ENCODE data around the gene KIF6.

KIF6 gene

DNA sequence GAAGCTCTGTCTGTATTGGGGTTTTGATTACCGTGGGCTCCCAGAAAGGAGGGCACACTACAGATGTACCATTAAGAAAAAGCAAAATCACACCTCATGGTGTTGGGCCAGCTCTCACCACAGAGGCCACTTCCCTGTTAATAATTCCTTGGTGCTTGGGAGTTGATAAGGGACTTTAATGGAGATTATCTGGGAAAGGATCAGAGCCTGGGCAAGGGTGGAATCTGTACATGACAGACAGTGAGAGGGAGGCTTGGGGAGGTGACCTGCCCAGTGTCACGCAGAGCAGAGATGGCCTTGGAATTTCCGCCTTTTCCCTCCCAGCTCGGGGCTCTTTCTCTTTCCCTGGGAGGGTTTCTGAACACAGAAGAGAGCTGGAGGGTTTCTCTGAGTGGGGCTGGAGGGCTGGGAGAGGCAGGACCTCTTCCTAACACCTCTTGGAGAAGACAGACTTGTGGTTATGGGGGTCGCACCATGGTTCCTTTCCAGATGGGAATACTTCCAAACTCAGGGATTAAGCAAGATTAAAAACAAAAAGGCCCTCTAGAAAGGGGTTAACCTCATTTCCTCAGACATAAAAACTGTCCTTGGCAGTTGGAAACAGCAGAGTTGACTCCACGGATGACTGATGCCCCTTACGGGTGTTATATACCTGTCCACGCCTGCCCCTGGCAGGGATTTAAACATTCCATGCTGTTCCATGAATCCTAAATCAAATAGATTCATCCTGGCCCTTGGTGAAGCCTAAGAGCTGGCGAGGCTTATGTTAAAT is 385.9 kb downstream of the KIF6 start:
- DNase-seq = no peak

DNA sequence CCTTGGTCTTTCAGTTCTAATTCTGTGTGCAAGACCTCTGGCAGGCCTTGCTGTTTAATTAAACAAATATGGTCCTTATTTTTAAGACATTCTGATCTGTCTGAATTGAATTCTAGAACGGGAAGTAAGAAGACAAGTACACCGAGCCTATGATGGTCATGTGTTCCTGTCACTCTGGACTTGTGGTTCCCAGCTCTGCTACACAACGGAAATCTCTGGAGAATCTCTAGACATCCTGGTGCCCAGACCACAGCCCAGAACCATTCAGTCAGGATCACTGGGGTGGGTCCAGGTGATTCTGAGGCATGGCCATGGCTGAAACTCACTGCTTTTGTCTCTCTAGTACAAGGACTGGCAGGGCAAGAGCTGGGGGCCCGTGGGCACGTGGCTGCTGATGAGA is 386.8 kb downstream of the KIF6 start:
- no peak for DNase-seq

DNA sequence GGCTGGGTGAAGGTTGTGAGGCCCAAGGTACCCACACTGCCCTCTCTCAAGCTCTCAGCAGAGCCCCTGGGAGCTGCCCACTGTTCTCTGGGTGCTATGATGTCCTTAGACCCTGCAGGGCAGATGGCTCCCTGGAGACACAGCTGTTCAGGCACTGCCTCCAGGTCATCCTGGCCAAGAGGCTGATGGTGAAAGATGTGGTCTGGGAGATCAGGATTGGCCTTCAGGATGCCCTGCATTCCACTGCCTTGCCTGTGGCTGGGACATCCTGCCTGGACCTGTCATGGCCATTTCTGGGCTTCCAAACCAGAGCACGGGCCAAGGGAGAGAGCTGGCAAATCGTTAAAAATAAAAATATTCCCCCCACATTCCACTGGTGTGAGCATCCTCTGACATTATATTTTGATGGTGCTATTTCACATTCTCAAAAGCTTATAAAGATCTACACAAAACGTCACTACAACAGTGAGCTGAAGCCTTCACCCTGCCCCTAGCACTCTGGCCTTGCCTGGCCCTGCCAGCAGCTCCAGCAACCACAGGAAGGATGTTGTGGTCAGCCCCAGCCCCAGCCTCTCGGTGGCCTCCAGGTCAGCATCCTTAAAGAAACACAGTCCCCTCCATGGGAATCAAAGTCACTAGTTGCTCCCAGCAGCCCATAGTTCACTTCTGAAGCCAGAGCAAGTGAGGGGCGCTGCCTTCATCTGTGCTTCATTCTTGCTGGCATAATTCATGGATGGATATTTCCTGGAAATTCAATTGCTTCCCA is 389.2 kb downstream of the KIF6 start:
- DNase-seq = no peak

DNA sequence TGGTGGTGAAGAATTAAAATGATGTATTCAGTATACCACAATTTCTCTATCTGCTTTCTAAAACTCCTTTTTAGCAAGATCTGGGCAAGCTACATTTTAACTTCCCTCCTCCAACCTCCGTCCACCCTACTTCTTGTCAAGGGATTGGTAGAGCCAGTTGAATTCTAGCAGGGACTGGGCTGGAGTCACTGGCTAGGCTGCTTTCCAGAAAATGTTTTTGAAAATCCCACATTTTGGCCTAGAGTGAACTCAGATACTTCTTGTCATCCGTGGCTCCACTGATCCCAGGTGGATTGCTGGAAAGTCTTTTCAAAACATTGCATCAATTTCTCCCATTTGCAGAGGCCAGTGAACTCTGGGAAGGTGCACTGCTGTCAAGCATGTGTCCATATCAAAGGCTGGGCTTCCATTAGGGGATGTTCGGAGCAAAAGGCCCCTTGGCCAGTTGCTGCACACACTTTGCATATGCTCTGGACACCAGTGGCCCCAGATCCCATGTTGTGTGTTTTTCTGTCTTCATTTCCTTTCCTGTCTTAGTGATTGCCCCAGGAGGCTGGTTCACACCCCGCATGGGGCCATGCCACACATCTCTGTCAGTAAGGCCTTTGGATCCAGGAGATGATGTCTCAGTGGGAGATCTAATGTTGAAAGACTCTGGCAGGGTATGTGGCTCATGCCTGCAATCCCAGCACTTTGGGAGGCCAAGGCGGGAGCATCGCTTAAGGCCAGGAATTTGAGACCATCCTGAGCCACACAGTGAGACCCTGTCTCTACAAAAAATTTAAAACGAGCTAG is 391.4 kb downstream of the KIF6 start:
- DNase-seq = no peak

DNA sequence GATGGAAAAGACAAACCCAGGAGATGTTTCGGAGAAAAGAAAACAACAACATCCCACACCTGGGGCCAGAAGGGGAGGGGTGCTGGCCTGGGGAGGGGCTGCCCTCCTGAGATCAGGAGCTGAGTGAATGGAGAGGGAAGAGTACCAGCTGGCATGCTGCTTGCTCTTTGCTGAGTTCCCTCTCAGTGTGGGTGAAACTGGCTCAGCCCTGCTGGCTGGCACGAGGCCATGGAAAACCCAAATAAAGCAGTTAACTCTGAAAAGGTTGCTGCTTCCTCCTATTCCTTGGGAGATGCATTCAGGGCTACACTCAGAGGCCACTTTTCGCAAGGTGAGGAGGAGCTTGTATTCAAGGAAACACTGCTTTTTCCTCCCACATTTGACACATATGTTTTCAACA is 394.7 kb downstream of the KIF6 start:
- DNase-seq = no peak

DNA sequence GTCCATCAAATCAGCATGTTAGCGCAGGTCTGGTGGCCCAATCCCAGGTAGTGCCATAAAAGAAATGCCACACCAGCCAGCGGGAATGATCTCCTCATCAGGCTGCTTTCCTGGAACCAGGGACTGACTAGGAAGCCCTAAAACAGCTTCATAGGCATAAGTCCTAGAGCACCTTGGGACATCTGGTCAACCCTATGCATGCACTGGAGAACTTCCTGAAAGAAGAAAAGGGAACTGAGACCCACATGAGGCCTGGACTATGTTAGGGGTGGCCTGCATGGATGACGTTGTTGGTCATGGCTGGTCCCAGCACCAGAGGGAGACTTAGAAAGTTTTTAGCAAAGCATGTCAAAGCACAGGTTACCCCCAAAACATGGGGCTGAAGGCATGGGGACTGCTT is 395.2 kb downstream of the KIF6 start:
- DNase-seq = no peak

DNA sequence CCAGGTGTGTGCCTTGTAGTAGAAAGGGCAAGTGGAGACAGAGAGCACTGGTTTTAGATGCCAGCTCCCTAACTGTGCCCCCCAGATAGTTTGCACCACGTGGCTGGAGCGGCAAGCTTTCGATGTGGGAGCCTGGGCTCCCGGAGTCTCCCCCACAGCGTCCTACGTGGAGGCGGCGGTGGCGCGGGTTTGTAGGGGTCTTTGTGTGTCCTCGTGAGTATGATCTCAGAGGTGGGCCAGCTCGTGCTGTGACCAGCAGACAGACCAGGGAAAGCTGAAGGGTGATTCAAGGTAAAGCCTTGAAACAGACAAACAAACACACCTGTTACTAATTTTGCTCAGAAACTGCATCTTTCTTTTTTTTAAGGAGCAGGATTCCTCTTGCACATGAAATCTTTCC is 397.1 kb downstream of the KIF6 start:
- DNase-seq = no peak

DNA sequence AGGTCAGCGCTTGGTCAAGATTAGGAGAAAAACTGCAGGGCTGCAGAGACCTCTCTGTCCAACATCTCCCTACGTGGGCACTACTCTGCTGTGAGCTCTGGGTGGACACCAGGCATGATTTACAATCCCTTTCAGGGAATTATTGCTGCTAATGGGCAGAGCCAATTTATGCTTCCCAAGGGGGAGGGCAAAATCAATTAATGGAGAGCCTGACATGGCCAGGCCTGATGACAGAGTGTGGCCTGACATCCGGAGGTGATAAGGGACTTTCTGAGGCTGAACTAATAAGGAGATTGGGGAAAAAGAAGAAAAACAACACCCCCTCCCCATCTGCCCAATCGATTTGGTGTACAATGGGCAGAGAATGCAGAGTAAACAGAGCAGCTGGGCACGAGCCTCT is 397.7 kb downstream of the KIF6 start:
- no peak for DNase-seq

DNA sequence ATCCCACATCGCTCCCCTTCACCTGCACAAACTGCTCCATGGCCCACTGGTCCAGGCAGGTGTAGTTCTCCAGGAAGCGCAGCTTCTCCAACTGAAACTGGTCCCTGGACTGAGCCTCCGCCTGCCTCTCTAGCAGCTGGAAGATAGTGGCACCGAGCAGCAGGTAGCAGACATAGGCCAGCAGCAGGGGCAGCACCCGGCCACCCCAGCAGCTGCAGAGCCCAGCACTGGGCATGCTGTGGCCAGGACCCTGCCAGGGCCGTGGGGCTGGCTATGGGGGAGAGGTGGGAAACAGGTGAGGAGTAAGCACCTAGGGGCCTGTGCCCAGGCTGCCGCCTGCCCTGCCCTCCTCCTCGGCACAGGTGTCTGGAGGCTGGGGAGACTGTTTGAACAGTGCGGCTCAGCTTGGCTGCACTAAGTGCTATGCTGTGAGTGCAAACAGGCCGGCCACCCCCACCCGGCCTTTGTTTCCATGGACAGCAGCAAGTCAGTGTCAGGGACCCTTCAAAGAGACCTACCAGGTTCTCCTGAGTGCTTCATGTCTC is 402.8 kb downstream of the KIF6 start, which contains the start of gene KCNK16:
Gene KCNK16, minus strand, starts transcription at position 397 of the 545 bp plus-strand sequence. Its CDS starts 162 bp downstream, at position 235.
- no peak for DNase-seq

DNA sequence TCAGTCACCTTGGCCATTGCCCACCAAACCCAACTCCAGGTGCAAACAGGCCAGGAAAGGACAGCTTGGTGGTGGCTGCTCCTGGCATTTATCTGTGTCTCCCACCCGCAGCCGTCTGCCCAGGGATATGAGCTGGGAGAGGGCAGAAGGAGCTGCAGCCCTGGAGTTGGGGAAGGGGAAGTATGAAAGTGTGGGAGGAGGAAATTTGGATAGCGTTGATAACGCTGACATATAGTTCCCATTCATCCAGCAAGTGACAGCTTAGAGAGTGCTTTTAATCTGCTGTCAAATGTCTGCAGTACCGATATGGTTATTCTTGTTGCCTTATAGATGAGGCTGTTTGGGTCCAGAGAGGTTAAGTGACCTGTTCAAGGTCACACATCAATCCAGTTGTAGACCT is 403.4 kb downstream of the KIF6 start:
- DNase-seq = no peak

DNA sequence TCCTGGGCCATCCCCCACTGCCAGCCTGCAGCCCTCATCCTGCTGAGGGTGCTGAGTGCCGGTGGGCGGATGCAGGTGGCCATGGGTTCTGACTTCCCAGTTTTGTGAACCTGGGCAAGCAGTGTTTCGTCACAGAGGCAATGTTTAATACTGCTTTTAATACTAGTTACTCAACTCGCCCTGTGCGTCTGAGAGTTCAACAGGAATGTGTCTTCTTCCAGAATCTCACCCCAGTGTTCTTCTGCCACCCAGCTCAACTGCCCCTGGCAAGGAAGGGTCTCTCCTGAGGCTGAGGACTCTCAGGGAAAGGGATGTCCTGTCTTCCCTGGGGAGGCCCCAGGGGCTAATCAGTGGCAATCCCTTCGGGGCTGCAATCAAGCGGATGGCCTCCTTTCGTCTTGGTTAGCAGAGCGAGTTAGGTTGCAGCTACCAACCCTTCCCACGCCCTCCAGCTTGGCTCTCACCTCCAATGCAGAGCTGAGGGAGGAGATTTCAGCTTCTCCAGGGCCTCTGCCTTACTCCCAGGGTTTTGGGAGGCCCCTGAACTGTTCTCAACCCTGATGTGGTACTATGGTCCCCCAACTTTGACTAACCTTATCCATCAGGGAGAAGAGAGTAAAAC is 404.7 kb downstream of the KIF6 start:
- no peak for DNase-seq

DNA sequence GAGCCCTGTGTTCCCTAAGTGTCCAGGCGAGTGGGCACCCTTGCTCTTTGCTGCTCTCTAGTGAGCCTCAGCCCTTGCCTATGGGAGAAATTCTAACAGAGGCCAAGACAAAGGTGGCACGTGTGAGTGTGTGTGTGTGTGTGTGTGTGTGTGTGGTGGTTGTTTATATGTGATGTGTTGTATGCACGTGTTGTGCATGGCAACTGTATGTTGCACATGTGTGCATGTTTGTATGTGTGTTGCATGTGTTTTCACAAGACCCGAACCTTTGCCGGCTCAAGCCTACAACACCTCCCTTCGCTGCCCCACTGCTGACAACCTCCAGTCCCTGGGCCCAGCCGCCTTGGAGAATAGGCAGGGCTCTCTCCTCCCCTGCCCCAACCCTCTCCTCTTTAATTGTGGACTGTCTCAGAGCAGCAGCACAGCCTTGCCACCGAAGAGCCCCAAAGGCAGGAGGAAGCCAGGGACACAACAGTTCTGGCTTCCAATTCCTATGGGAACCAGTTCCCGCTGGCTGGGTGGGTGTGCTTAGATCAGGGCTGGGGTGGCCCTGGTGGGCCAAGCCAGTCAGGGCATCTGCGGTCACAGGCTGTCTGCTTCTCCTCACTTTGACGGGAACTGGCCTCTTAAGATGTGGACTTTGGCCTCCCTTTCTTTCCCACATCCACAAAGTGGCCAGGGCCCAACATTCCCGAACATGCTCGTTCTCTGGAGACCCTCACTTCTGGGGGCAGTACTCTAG is 405.4 kb downstream of the KIF6 start:
- no peak for DNase-seq

DNA sequence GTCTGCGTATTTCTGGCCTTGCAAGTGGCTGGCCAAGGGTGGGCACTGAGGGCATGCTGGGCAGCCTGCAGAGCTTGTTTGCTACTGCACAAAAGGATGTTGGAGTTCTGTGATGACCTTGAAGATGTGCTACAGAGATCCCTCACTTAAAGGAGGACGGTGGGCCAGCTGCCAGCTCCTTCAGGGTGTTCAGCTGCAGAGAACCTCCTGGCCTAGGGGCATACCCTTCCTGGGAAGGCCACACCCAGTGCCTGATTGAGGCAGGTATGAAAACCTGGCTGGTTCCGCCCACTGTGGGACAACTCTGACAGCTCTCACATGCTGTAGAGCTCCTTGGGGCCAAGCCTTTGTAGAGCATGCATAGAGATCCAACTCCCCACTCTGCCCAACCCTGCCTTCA is 408.0 kb downstream of the KIF6 start:
- no peak for DNase-seq

DNA sequence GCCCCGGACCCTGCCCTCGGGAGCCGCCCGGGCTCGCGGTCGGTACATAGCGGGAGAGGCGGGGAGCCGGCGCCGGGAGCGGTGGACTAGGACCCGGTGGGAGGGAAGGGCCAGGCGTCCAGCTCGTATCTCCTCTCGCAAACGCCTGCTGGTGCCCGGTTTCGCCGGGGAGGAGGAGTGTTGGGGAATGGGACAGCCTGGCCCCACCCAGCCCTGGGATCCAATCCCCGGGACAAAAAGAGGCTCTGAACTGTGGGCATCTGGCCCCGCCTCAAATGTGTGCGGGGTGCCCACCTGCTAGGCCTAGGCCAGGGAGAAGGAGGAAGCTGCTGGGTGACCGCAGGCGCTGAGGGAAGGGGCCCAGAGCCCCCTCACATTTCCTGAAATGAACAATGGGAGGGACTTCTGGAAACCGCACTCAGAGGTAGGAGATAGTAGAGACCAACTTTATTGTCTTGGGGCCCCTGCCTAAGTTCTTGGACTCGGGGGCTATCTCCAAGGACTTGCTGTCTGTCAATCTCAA is 410.9 kb downstream of the KIF6 start, which contains the start of gene KCNK17:
Gene KCNK17, minus strand, starts transcription at position 147 of the 523 bp plus-strand sequence. Its CDS starts 99 bp downstream, at position 48.
- DNase-seq = no peak

DNA sequence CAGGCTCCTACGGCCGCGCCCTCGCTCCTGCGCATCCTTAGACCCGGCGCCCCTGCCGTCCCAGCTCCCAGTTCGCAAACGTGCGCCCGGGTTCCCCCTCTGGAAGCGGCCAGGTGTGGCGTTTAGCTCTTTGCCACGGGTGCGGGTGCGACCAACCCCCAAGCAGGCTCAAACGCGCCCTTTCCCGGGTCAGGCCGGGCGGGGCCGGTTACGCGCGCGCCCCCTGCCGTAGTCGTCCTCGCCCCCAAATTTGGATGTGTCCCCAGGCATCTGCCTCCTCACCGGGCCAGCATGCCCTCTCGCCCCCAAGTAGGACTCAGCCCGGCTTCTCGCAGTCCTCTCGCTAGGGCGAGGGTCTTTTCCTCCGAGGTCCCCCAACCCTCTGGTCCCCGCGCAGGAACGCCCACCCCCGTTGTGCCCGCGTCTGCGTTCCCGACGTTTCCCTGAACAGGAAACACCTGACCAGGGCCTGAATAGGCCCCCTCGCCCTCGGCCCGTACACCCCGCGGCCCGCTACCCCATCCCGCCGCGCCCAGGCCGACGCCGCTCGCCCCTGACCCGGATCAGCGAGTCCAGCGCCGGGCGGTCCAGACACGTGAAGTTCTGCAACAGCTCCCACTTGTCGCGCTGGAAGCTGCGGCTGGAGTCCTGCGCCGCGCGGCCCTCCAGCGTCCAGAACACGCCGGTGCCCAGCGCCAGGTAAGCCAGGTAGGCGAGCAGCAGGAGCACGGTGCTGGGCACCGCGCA is 411.5 kb downstream of the KIF6 start:
- no peak for DNase-seq

DNA sequence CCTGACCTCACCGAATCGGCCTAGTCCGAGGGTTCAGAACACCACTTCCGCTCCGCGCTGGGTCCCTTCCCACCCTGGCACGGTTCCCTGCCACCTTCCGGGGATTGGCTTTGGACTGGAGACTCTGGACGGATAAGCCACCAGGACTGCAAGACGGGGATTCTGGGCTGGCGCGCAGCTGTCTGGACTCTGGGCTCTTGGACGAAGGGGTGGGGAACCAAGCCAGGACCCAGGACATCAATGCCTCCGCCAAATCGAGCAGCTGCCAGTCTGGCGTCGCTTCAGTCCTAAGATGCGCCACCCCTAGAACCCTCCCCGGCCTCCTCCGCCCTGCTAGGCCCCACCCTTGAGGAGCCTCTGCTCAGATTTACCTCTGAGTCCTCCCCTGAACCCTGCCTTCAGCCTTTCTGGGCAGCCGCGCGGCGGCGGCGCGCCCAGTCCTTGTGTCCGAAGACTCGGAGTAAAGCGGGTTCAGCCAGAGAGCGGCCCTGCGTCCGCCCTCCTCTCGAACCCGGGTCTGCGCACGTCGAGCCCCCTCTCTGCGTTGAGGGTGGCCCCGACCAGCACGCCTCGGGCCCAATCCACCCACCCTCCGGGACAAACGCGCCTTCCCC is 412.2 kb downstream of the KIF6 start:
- no peak for DNase-seq

DNA sequence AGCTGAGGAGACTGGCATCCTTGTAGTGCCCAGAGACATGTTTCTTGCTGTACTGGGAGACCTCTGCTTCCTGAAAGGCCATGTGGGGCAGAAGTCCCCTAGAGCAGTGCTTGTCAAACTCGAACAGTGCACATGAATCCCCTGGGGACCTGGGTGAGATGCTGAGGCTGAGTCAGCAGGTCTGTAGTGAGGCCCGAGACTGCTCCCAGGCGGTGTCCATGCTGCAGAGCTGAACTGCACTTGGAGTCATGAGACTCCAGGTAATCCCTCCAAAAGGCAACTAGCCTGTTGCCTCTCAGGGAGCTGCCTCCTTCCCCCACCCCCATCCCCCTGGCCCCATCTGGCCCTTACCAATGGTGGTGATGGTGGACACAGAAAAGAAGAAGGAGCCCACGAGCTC is 414.7 kb downstream of the KIF6 start:
- DNase-seq = no peak

DNA sequence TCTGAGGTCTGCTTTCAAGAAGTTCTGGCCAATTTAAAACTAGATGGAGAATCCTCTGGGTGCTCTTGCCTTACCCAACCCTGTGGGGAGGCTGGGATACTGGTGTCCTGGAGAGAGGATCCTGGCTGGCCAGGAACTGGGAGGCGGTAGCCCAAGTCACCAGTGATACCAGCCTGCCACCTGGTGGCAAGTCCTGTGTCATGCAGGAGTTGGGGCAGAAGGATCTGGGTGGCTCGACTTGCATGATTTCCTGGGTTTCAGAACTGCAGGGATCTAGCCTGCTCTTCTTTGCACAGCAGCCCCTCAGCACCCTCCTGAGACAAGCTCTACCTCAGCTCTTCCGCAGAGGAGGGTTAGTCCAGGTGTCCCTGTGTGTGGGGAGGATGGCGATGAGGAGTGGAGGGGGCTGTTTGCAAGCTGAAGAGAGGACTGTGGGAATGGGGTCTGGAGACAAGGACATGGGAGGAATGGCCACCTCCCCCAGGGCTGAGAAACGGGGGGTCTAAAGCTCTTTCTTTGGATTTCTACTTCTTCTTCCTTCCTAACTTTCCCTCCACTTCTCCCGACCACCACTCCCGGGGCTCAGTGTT is 415.2 kb downstream of the KIF6 start:
- peak; percentile 42 for DNase-seq

DNA sequence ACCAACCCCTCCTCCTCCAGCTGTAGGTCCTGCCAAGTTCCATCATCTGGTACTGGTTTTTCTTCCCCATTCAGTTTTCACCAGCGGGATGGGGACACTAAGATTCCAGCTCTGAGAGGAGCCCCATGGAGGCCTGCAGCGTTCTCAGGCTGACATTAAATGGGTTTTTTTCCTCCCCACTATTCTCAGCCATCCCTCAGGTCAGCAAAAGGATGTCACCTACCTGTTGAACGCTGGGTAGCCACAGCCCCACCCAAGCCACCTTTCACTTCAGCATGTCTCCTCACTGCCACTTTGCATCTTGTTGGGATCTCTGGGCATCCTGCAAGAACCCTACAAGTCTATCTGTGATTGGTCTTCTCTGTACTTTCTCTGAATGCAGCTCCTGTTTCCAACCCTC is 417.7 kb downstream of the KIF6 start:
- no peak for DNase-seq

DNA sequence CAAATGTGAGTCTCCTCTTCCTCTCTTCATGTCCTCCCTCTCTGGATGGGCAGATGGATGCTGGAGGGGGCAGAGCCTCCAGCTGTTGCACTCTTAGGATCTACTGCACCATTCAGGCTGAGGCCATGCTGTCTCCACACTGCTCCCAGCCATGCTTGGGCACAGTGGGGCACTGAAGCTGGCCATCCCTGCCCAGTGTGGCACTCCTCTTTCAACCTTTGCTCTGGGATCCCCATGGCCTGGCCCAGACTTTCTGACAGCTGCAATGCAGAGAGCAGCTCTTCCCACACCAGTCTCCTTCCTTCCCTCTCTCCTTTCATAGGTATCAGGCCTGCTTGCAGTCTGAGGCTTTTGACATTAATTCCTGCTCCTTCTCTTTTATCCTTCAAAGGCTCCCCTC is 420.3 kb downstream of the KIF6 start:
- DNase-seq = no peak

Measured in NCI-H187 treated with DMSO at 0.1 percent for 48 hours (cell line).